SU-DHL-6 (cell line): ENCODE results near the gene TACC3.

ENCODE experiments used
- CTCF ChIP-seq: fragments of 200-600 bp; sonication (generic); IDR thresholded peaks from one replicate; pipeline ENCODE4 v1.5.1; 2017; ENCODE audit warnings: antibody characterized with exemption, mild to moderate bottlenecking, low read length, moderate library complexity; ENCODE audit not compliant: insufficient read depth, poor library complexity, severe bottlenecking
- EZH2phosphoT487 ChIP-seq: fragments of 200-600 bp; sonication (generic), shearing (Covaris generic); conservative IDR thresholded peaks from 2 replicates; pipeline ENCODE4 v1.6.1; 2018; ENCODE audit warnings: mild to moderate bottlenecking, antibody characterized with exemption, low read length, moderate library complexity, mixed read lengths

GRCh38 chr4:1746265-1746691 lies 25.0 kb downstream of the TACC3 start:
- TF ChIP-seq CTCF, result peak; percentile 92
- no peak for TF ChIP-seq EZH2phosphoT487
